ENCODE measurements around the gene ACKR3. TPM values are rescaled to one million over a fixed set of nuclear protein-coding genes. Genes with fewer than 3 reads are reported as not detected.

ACKR3 gene
- total RNA-seq, 4 donors from 2014 or later = 24.9 to 52.9 (median 51.0) TPM

- Histone ChIP-seq H3K27ac (replicated peaks in 1 of 4) (no peak overlapping the region), H3K4me1 (peaks cover 27 to 51% (median 48%) of the 10 kb centered on the region in 4 donors), H3K9me3 (no peaks in the 10 kb centered on the region), H3K27me3 (peaks cover 0 to 12% (median 0%) of the 10 kb centered on the region in 4 donors), H3K4me3 (no peak overlapping the region), H3K36me3 (no peaks in the 10 kb centered on the region)
- TF ChIP-seq POLR2A (IDR thresholded peaks at IDR 0.05; ENCODE audit: low read depth) (no peak), POLR2AphosphoS5 (IDR thresholded peaks at IDR 0.05) (no peak), EP300 (IDR thresholded peaks at IDR 0.05) (no peak)
- TF ChIP-seq, protein P1, sequence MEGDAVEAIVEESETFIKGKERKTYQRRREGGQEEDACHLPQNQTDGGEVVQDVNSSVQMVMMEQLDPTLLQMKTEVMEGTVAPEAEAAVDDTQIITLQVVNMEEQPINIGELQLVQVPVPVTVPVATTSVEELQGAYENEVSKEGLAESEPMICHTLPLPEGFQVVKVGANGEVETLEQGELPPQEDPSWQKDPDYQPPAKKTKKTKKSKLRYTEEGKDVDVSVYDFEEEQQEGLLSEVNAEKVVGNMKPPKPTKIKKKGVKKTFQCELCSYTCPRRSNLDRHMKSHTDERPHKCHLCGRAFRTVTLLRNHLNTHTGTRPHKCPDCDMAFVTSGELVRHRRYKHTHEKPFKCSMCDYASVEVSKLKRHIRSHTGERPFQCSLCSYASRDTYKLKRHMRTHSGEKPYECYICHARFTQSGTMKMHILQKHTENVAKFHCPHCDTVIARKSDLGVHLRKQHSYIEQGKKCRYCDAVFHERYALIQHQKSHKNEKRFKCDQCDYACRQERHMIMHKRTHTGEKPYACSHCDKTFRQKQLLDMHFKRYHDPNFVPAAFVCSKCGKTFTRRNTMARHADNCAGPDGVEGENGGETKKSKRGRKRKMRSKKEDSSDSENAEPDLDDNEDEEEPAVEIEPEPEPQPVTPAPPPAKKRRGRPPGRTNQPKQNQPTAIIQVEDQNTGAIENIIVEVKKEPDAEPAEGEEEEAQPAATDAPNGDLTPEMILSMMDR (IDR thresholded peaks at IDR 0.05) = no peak
- DNase-seq (ENCODE audit: extremely low spot score) = no peak
- intact Hi-C loops (cut with DNase I) = loop anchor here (10.0 kb wide), 2 partner anchors 221 to 459 kb away; no protein-coding TSS in a partner anchor
- 92% methylated on average over 14 of the region's 17 CpGs for WGBS
Measured at GRCh38 chr2:236565879-236566402, 3.7 kb upstream of the ACKR3 start.

DNA sequence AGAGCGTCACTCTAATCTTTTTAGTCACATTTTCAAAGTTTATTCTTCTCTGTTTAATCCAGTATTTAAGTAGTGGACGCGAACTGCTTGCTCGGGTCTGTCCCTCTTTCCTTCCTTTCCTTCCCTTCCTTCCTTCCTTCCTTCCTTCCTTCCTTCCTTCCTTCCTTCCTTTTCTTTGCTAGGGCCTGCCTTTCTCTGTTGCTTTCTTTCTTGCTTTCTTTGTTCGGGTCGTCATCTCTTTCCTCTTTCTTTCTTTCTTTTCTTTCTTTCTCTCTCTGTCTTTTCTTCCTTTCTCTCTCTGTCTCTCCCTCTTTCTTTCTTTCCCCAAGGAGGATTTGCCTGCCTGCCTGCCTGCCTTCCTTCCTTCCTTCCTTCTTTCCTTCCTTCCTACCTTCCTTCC is 3.0 kb upstream of the ACKR3 start:
- TF ChIP-seq EP300 (IDR thresholded peaks at IDR 0.05) = no peak
- TF ChIP-seq, protein P1 (IDR thresholded peaks at IDR 0.05) = no peak
- TF ChIP-seq POLR2AphosphoS5 (IDR thresholded peaks at IDR 0.05) = no peak
- TF ChIP-seq POLR2A (IDR thresholded peaks at IDR 0.05; ENCODE audit: low read depth) = no peak
- Histone ChIP-seq H3K4me3 (no peak overlapping the region), H3K36me3 (no peaks in the 10 kb centered on the region), H3K27me3 (peaks cover 0 to 12% (median 0%) of the 10 kb centered on the region in 4 donors), H3K27ac (replicated peaks in 1 of 4) (peak overlapping the region; percentile 86 to 93 (median 86)), H3K9me3 (no peaks in the 10 kb centered on the region), H3K4me1 (peaks cover 33 to 56% (median 53%) of the 10 kb centered on the region in 4 donors)
- 87% methylated on average over 6 of the region's 6 CpGs for WGBS
- DNase-seq (ENCODE audit: extremely low spot score) = no peak
- intact Hi-C loops (cut with DNase I) = loop anchor here (10.0 kb wide), 2 partner anchors 222 to 458 kb away; no protein-coding TSS in a partner anchor

DNA sequence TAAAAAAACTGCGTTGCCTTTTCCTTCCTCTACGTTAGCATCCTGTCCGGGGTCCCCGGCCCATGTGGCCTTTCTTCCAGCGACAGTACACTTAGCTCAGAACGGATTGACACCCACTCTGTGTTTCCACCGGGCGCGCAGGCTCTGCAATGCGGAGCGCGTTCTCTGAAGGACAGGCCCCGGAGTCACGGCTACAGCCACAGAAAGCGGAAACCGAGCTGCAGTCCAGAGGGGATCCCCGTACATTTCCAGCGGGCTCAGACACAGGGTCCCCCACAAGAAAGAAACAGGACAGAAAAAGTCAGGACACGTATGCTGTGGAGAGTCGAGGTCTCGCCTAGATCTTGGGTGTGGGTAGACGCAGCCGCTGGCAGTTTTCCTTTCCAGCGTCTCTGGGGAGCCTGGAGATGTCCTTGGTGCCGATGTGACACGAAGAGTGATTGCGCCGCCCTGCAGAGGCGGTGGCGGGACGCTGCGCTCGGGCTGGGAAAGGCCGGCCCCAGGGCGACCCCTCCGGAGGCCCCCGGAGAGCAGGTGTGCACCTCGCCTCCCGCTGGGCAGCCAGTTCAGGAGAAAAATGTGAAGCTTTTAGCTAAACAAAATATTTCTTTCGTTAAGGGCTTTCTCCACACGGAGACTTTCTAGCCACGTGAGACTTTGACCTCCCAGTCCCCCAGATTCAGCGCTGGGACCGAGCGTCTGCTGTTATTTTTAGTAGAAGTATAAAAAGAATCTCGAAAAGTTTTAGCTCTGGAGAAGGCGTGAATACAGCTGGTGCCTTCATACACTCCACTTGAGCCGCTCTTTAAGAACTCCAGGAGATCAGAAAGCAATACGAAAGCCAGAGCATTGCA is 1.3 kb upstream of the ACKR3 start:
- TF ChIP-seq POLR2AphosphoS5 (IDR thresholded peaks at IDR 0.05) (peak in 1 of 2 donors; percentile 6), POLR2A (IDR thresholded peaks at IDR 0.05; ENCODE audit: low read depth) (no peak)
- no peaks in the 10 kb centered on the region for H3K9me3 ChIP-seq
- peak overlapping the region; percentile 58 to 63 (median 60) for H3K4me3 ChIP-seq
- peak overlapping the region; percentile 86 to 93 (median 86) for H3K27ac ChIP-seq (replicated peaks in 1 of 4)
- H3K36me3 ChIP-seq = no peaks in the 10 kb centered on the region
- peaks cover 0 to 12% (median 0%) of the 10 kb centered on the region in 4 donors for H3K27me3 ChIP-seq
- no peak for DNase-seq (ENCODE audit: extremely low spot score)
- intact Hi-C loops (cut with DNase I) = loop anchor here (10.0 kb wide), 2 partner anchors 223 to 457 kb away; no protein-coding TSS in a partner anchor
- peaks cover 46 to 68% (median 66%) of the 10 kb centered on the region in 4 donors for H3K4me1 ChIP-seq
- WGBS = 9% methylated on average over 32 of the region's 49 CpGs

GRCh38 chr2:236568922-236569572 is 578 bp upstream of the ACKR3 start:
- H3K4me1 ChIP-seq = peaks cover 46 to 76% (median 70%) of the 10 kb centered on the region in 4 donors
- TF ChIP-seq POLR2AphosphoS5 (IDR thresholded peaks at IDR 0.05) (no peak), EP300 (IDR thresholded peaks at IDR 0.05) (no peak), POLR2A (IDR thresholded peaks at IDR 0.05; ENCODE audit: low read depth) (no peak)
- TF ChIP-seq, protein P1 (IDR thresholded peaks at IDR 0.05) = no peak
- intact Hi-C loops (cut with DNase I) = loop anchor here (10.0 kb wide), 2 partner anchors 224 to 456 kb away; no protein-coding TSS in a partner anchor
- H3K27ac ChIP-seq (replicated peaks in 1 of 4) = peak overlapping the region; percentile 86 to 93 (median 86)
- no peaks in the 10 kb centered on the region for H3K9me3 ChIP-seq
- no peaks in the 10 kb centered on the region for H3K36me3 ChIP-seq
- no peak for DNase-seq (ENCODE audit: extremely low spot score)
- 34% methylated on average over 10 of the region's 10 CpGs for WGBS
- peak overlapping the region; percentile 58 to 63 (median 60) for H3K4me3 ChIP-seq
- peaks cover 0 to 12% (median 0%) of the 10 kb centered on the region in 4 donors for H3K27me3 ChIP-seq
